ENCODE data around the gene PGAM5.
A peak's percentile ranks its signal among the peaks of the same experiment; 100 is the strongest.

Gene PGAM5

DNA sequence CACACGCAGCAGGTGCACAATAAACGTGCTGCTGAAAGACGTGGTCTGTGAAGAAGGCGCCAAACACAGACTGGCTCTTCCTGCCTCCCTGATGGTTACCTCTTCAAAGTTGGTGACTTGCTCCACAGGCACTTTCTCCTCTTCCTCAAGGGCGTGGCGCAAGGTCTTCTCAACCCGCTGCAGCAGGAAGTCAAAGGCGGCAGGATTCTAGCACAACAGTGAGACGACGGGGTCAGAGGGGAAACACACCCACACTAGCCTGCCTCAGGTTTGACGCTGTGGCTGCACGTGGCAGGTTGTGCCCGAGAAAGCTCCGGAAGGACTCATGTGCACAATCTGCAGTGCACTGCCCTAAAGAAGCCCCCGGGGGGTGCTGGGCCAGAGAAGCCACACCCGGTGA, 38.5 kb upstream of the PGAM5 start:
- no peaks in the 10 kb centered on the region for H3K9me3 ChIP-seq (ENCODE audit: control insufficient read depth, low read length)
- no peaks in the 10 kb centered on the region for H3K4me1 ChIP-seq (ENCODE audit: control insufficient read depth, insufficient read depth, low read length)
- no peaks in the 10 kb centered on the region for H3K27me3 ChIP-seq (ENCODE audit: control insufficient read depth, insufficient read depth, low read length, poor library complexity, severe bottlenecking)
- H3K27ac ChIP-seq (ENCODE audit: insufficient read depth, low read depth, low read length, poor library complexity, severe bottlenecking): no peak overlapping the region
- no peak overlapping the region for H3K4me3 ChIP-seq (ENCODE audit: insufficient read depth, low read depth, low read length)
- H3K36me3 ChIP-seq (ENCODE audit: control insufficient read depth, insufficient read depth, low read length): peaks cover 72% of the 10 kb centered on the region
- WGBS, 2 experiments: 92 to 93% methylated on average over 16 of the region's 16 CpGs

DNA sequence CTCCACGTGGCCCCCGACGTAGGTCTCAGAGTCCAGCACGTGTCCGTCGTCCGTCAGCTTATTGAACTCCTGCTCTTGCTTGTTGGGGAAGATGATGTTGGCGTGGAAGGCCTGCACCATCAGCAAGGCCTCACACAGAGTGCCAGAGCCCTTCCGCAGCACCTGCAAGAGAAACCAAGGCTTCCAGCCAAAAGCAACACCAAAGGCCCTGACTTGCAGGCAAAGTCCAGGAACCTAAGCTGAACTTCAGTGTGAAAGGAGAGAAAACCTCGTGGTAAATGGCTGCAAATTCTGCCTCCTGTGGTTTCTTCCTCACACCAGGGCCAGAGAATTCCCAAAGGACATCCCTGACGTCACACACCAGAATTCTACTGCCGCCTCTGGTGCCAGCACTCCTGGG, 38.0 kb upstream of the PGAM5 start:
- 98% methylated on average over 12 of the region's 12 CpGs for WGBS, 2 experiments
- Histone ChIP-seq H3K36me3 (ENCODE audit: control insufficient read depth, insufficient read depth, low read length) (peaks cover 73% of the 10 kb centered on the region), H3K9me3 (ENCODE audit: control insufficient read depth, low read length) (no peaks in the 10 kb centered on the region)

DNA sequence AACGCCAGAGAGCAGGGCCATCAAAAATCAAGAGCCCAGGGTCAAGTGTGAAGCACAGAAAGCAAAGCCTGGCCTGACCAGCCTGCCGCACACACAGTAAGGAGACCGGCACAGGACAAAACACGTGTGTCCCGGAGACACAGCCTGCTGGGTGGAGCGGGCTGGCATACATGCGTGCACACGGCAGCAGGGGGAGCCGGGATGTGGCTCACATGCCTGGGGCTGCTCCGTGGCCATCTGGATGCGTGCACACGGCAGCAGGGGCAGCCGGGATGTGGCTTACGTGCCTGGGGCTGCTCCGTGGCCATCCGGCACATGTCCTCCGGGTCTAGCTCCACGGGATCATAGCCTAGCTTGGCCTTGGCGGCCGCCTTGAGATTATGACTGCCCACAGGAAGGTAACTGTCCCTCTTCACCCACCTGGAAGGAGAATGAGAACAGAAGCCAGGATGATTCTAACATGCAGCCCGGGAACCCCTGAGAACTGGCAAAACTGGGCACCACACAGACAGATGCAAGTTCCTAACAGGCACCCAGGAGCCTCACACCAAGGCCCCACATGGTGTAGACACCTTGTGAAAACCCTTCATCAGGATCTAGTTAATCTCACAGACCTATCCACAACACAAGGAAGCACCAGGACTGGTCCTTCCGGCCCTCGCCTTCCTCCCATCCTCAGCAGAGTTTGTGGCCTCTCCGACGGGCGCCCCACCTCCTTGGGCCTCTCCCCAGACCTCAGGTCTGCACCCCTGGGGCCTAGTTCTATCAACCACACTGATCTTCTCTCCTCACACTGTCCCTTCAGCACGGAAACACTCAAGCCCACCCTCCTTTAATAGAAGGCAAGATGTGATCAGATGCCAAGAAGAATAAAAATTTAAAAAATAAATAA, 37.1 kb upstream of the PGAM5 start:
- 93 to 95% methylated on average over 26 of the region's 27 CpGs for whole genome bisulfite sequencing, 2 experiments
- Histone ChIP-seq H3K36me3 (ENCODE audit: control insufficient read depth, insufficient read depth, low read length) (peaks cover 67% of the 10 kb centered on the region), H3K27ac (ENCODE audit: insufficient read depth, low read depth, low read length, poor library complexity, severe bottlenecking) (no peak overlapping the region), H3K4me1 (ENCODE audit: control insufficient read depth, insufficient read depth, low read length) (no peaks in the 10 kb centered on the region), H3K4me3 (ENCODE audit: insufficient read depth, low read depth, low read length) (no peak overlapping the region), H3K9me3 (ENCODE audit: control insufficient read depth, low read length) (no peaks in the 10 kb centered on the region), H3K27me3 (ENCODE audit: control insufficient read depth, insufficient read depth, low read length, poor library complexity, severe bottlenecking) (no peaks in the 10 kb centered on the region)

More for the DNA sequence above, 38.0 kb upstream of the PGAM5 start:
- Histone ChIP-seq H3K27ac (ENCODE audit: insufficient read depth, low read depth, low read length, poor library complexity, severe bottlenecking) (no peak overlapping the region), H3K4me3 (ENCODE audit: insufficient read depth, low read depth, low read length) (no peak overlapping the region), H3K4me1 (ENCODE audit: control insufficient read depth, insufficient read depth, low read length) (no peaks in the 10 kb centered on the region), H3K27me3 (ENCODE audit: control insufficient read depth, insufficient read depth, low read length, poor library complexity, severe bottlenecking) (no peaks in the 10 kb centered on the region)

DNA sequence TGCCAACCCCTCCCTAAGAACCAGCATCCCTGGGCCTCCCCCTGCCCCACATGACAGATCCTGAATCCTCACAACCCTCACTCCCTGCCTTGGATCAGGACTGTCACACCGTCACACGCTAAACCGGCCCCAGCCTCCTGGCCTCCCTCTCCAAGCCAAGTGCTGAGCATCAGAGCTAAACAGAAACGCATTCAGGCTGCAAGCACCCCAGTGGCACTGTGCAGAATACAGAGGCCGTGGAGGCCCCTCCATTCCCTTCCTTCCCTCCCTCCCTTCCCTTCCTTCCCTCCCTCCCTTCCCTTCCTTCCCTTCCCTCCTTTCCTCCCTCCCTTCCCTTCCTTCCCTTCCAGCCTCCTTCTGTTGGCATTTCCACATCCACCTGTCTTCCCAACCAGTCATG, 36.1 kb upstream of the PGAM5 start:
- Histone ChIP-seq H3K4me3 (ENCODE audit: insufficient read depth, low read depth, low read length) (no peak overlapping the region), H3K27me3 (ENCODE audit: control insufficient read depth, insufficient read depth, low read length, poor library complexity, severe bottlenecking) (no peaks in the 10 kb centered on the region), H3K27ac (ENCODE audit: insufficient read depth, low read depth, low read length, poor library complexity, severe bottlenecking) (no peak overlapping the region), H3K9me3 (ENCODE audit: control insufficient read depth, low read length) (no peaks in the 10 kb centered on the region), H3K36me3 (ENCODE audit: control insufficient read depth, insufficient read depth, low read length) (peaks cover 66% of the 10 kb centered on the region), H3K4me1 (ENCODE audit: control insufficient read depth, insufficient read depth, low read length) (no peaks in the 10 kb centered on the region)
- 95 to 96% methylated on average over 5 of the region's 5 CpGs for WGBS, 2 experiments

DNA sequence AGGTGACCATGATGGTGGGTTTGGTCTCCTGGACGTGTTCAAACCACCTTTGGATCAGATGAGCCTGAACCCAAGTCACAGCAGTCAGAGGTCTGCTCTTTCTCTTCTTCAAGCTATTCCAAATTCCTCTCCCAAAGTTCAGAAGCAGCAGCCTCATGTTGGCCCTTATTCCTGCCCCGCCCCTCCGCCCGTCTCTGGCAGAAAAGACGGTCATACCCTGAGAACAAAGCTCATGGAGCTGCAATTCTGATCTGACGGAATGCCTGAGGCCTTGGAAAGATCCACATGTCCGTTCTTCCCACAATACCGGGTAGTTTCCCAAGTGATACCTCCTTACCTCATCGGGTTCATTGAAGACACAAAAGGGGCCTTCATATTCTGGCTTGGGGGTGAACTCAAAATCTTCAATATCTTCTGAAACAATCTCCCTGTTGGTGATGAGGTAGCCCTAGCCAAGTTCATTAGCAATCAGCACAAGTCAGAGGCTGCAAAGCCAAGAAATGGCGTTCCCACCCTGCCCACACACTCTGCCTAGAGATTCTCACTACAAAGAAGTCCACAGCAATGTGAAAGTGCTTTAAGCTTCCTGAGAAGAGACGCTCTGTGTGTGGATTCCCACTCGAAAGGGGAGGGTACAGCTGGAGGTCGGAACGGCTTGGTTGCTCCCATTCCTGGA, 34.7 kb upstream of the PGAM5 start:
- peaks cover 69% of the 10 kb centered on the region for H3K36me3 ChIP-seq (ENCODE audit: control insufficient read depth, insufficient read depth, low read length)
- H3K9me3 ChIP-seq (ENCODE audit: control insufficient read depth, low read length): no peaks in the 10 kb centered on the region
- no peak overlapping the region for H3K4me3 ChIP-seq (ENCODE audit: insufficient read depth, low read depth, low read length)
- no peak overlapping the region for H3K27ac ChIP-seq (ENCODE audit: insufficient read depth, low read depth, low read length, poor library complexity, severe bottlenecking)
- WGBS, 2 experiments: 96% methylated on average over 14 of the region's 14 CpGs
- H3K27me3 ChIP-seq (ENCODE audit: control insufficient read depth, insufficient read depth, low read length, poor library complexity, severe bottlenecking): no peaks in the 10 kb centered on the region
- no peaks in the 10 kb centered on the region for H3K4me1 ChIP-seq (ENCODE audit: control insufficient read depth, insufficient read depth, low read length)

DNA sequence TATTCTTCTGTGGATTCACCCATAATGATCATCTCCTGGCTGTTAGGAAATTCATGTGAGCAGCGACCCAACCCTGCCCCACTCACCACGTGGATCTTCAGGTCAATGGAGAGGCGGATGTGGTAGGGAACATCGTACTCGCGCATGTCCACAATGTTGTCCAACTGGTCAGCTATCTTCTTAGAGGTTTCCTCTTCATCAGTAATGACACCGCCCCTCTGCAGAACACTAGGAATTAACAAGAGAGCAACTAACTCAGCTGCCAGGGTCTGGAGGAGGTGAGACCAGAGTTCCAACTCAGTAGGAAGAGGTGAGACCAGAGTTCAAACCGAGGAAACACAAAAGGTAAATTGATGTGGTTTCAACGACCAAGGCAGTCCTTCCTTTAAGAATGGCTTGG, 33.1 kb upstream of the PGAM5 start:
- H3K9me3 ChIP-seq (ENCODE audit: control insufficient read depth, low read length): no peaks in the 10 kb centered on the region
- 95 to 97% methylated on average over 9 of the region's 9 CpGs for WGBS, 2 experiments
- H3K36me3 ChIP-seq (ENCODE audit: control insufficient read depth, insufficient read depth, low read length): peaks cover 58% of the 10 kb centered on the region
- no peak overlapping the region for H3K27ac ChIP-seq (ENCODE audit: insufficient read depth, low read depth, low read length, poor library complexity, severe bottlenecking)
- H3K4me3 ChIP-seq (ENCODE audit: insufficient read depth, low read depth, low read length): no peak overlapping the region
- no peaks in the 10 kb centered on the region for H3K4me1 ChIP-seq (ENCODE audit: control insufficient read depth, insufficient read depth, low read length)
- no peaks in the 10 kb centered on the region for H3K27me3 ChIP-seq (ENCODE audit: control insufficient read depth, insufficient read depth, low read length, poor library complexity, severe bottlenecking)

DNA sequence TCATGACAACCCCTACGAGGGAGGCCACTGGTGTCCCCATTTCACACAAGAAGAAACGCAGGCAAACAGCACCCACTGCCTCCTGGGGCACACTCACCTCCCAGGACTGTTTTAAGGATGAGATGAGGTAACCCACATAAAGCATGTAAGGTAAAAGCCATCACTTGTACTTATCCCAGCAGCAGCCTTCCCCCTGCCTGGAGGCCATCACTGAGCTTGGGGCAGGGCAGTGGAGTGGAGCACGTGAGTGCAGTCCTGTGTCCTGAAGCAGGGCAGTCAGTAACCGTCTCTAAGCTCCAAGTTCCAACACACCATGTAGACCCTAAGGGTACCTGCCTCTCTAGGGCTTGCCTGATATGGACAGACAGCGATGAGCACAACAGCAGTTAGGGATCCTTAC, 25.2 kb upstream of the PGAM5 start:
- Histone ChIP-seq H3K4me1 (ENCODE audit: control insufficient read depth, insufficient read depth, low read length) (peaks cover 7% of the 10 kb centered on the region), H3K36me3 (ENCODE audit: control insufficient read depth, insufficient read depth, low read length) (peaks cover 3% of the 10 kb centered on the region), H3K4me3 (ENCODE audit: insufficient read depth, low read depth, low read length) (no peak overlapping the region), H3K27ac (ENCODE audit: insufficient read depth, low read depth, low read length, poor library complexity, severe bottlenecking) (no peak overlapping the region), H3K27me3 (ENCODE audit: control insufficient read depth, insufficient read depth, low read length, poor library complexity, severe bottlenecking) (peaks cover 17% of the 10 kb centered on the region), H3K9me3 (ENCODE audit: control insufficient read depth, low read length) (no peaks in the 10 kb centered on the region)
- WGBS, 2 experiments: 71 to 73% methylated on average over 5 of the region's 5 CpGs

DNA sequence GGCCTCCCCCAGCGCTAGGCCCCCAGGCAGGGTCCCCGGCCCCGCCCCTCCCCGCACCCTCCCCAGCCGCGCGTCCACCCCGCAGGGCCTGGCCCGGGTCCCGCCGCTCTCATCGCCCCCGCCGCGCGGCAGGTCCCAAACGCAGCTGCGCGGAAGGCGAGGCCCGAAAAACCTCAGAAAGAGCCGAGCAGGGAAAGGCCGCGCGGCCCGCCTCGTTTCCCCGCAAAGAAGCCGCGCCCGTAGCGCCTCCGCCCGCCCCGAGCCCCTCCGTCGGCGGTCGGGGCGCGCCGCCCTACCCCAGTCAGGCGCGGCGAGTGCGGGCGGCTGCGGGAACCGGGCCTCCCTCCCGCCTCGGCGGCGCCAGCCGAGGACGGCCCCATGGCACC, 23.8 kb upstream of the PGAM5 start:
- Histone ChIP-seq H3K36me3 (ENCODE audit: control insufficient read depth, insufficient read depth, low read length) (peaks cover 6% of the 10 kb centered on the region), H3K27ac (ENCODE audit: insufficient read depth, low read depth, low read length, poor library complexity, severe bottlenecking) (peak overlapping the region; percentile 52), H3K4me1 (ENCODE audit: control insufficient read depth, insufficient read depth, low read length) (peaks cover 7% of the 10 kb centered on the region), H3K9me3 (ENCODE audit: control insufficient read depth, low read length) (no peaks in the 10 kb centered on the region), H3K27me3 (ENCODE audit: control insufficient read depth, insufficient read depth, low read length, poor library complexity, severe bottlenecking) (peaks cover 17% of the 10 kb centered on the region), H3K4me3 (ENCODE audit: insufficient read depth, low read depth, low read length) (peak overlapping the region; percentile 56)
- WGBS, 2 experiments: 0 to 1% methylated on average over 55 of the region's 55 CpGs

DNA sequence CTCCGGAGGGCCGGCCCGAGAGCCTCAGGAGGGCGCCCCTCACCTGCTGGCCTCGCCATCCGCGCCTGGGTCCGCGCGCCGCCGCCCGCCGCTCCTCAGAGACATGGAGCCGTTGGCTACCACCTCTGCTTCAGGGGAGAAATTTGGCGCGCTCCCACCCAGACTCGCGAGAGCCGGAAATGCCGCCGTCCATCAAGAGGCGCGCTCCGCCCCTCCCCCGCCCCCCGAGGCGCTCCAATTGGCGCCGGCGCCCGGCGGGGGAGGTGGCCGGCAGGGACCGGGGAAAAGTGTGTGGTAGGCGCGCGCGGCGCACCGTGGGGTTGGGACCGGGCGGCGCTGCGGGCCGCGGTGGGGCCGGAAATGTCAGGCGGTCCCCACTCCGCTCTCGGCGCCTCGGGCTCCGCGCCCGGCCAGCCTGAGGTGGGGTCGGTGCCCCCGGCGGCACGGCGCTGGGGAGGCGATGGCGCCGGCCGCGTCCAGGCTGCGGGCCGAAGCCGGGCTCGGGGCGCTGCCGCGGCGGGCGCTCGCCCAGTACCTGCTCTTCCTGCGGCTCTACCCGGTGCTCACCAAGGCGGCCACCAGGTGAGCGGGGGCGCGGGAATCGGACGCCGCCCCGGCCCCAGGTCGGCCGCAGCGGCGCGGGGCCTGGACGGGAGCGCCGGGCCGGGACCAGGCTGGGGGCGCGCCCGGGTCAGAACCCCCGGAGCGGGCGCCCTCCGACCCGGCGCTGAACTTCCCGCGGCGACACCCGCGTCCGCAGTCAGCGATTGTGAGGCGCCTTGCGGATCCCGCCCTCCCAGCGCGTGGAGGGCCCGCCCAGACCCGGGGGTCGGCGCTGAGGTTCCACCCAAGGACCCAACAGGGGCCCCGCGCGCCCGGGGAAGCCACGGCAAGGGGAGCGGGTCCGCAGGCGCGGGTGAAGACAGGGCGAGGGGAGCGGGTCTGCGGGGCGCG, 23.2 kb upstream of the PGAM5 start, which contains the start of the genes POLE and PXMP2:
Gene POLE, minus strand, starts transcription at position 132 of the 954 bp plus-strand sequence. Its CDS starts 27 bp downstream, at position 105.
Gene PXMP2, plus strand, starts transcription at position 377 of the 954 bp plus-strand sequence. Its CDS starts 84 bp downstream, at position 461.
- peaks cover 7% of the 10 kb centered on the region for H3K4me1 ChIP-seq (ENCODE audit: control insufficient read depth, insufficient read depth, low read length)
- H3K27ac ChIP-seq (ENCODE audit: insufficient read depth, low read depth, low read length, poor library complexity, severe bottlenecking): peak within 1 kb of the TSS; percentile 52
- peaks cover 17% of the 10 kb centered on the region for H3K27me3 ChIP-seq (ENCODE audit: control insufficient read depth, insufficient read depth, low read length, poor library complexity, severe bottlenecking)
- H3K4me3 ChIP-seq (ENCODE audit: insufficient read depth, low read depth, low read length): peak within 1 kb of the TSS; percentile 56
- 0% methylated on average over 134 of the region's 134 CpGs for WGBS, 2 experiments
- H3K9me3 ChIP-seq (ENCODE audit: control insufficient read depth, low read length): no peaks in the 10 kb centered on the region
- peaks cover 6% of the 10 kb centered on the region for H3K36me3 ChIP-seq (ENCODE audit: control insufficient read depth, insufficient read depth, low read length)
